ENCODE measurements around the gene TCTN1.

GRCh38 chr12:110615171-110615570 is 1.2 kb downstream of the TCTN1 start:
- TF ChIP-seq, protein P1, sequence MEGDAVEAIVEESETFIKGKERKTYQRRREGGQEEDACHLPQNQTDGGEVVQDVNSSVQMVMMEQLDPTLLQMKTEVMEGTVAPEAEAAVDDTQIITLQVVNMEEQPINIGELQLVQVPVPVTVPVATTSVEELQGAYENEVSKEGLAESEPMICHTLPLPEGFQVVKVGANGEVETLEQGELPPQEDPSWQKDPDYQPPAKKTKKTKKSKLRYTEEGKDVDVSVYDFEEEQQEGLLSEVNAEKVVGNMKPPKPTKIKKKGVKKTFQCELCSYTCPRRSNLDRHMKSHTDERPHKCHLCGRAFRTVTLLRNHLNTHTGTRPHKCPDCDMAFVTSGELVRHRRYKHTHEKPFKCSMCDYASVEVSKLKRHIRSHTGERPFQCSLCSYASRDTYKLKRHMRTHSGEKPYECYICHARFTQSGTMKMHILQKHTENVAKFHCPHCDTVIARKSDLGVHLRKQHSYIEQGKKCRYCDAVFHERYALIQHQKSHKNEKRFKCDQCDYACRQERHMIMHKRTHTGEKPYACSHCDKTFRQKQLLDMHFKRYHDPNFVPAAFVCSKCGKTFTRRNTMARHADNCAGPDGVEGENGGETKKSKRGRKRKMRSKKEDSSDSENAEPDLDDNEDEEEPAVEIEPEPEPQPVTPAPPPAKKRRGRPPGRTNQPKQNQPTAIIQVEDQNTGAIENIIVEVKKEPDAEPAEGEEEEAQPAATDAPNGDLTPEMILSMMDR (conservative IDR thresholded peaks at IDR 0.05; ENCODE audit: low read depth, low read length) = no peak
- no peak for TF ChIP-seq EZH2 (IDR thresholded peaks at IDR 0.05; ENCODE audit: low read length, unreplicated experiment)
